CD14-positive monocyte (primary cell): ENCODE measurements around the gene MRPS35. TPM values are rescaled to one million over a fixed set of nuclear protein-coding genes. Genes with fewer than 3 reads are reported as not detected.

Experiments used
- DNase-seq, 3 donors: peaks; one replicate each; pipeline ENCODE4 v3.0.0-alpha.2; 2011 to 2022
- H2AFZ ChIP-seq: 2 replicates; pipeline ENCODE4 v1.6.0; 2012; ENCODE audit warnings: mild to moderate bottlenecking, low read depth, low read length, inconsistent platforms; ENCODE audit not compliant: insufficient read depth, poor library complexity, severe bottlenecking
- H3K27ac ChIP-seq, 2 donors: 1 replicate in 1 of 2; 2 replicates in 1 of 2; pipeline ENCODE4 v1.5.1; 2012 to 2013; ENCODE audit warnings: low read length in 2 of 2, control low read depth in 1 of 2, inconsistent platforms in 1 of 2, low read depth in 1 of 2, mild to moderate bottlenecking in 1 of 2
- H3K27me3 ChIP-seq, 2 donors: one replicate each; pipeline versions ENCODE4 v1.6.0 to v1.6.1; 2011 to 2013; ENCODE audit warnings: low read length in 2 of 2; ENCODE audit not compliant: control insufficient read depth in 2 of 2, insufficient read depth in 2 of 2
- H3K36me3 ChIP-seq, 2 donors: replicated peaks in 1 of 2; 1 replicate in 1 of 2; 2 replicates in 1 of 2; pipeline versions ENCODE4 v1.5.1 to v1.6.1; 2012 to 2013; ENCODE audit warnings: low read length in 2 of 2, control low read depth in 1 of 2, inconsistent platforms in 1 of 2, mild to moderate bottlenecking in 1 of 2; ENCODE audit not compliant: insufficient read depth in 2 of 2, control insufficient read depth in 1 of 2
- H3K4me1 ChIP-seq, 2 donors: 1 replicate in 1 of 2; 2 replicates in 1 of 2; pipeline versions ENCODE4 v1.5.1 to v1.6.1; 2012 to 2013; ENCODE audit warnings: low read length in 2 of 2, control low read depth in 1 of 2, inconsistent platforms in 1 of 2, mild to moderate bottlenecking in 1 of 2, moderate library complexity in 1 of 2; ENCODE audit not compliant: insufficient read depth in 2 of 2, control insufficient read depth in 1 of 2
- H3K4me2 ChIP-seq: replicated peaks from 2 replicates; pipeline ENCODE3; 2012; ENCODE audit warnings: low read length, moderate library complexity, mild to moderate bottlenecking; ENCODE audit not compliant: poor library complexity, severe bottlenecking; ENCODE audit errors: extremely low read depth
- H3K4me3 ChIP-seq, 3 experiments: fragments of 200-600 bp in 1 of 3; sonication (generic) in 1 of 3; replicated peaks in 1 of 3; 1 replicate in 2 of 3; 2 replicates in 1 of 3; pipeline ENCODE4 v1.5.1; 2011 to 2013; ENCODE audit warnings: low read length in 3 of 3, mild to moderate bottlenecking in 3 of 3, control low read depth in 2 of 3, low read depth in 2 of 3, inconsistent platforms in 1 of 3, moderate library complexity in 1 of 3
- H3K79me2 ChIP-seq: 2 replicates; pipeline ENCODE4 v1.6.0; 2012; ENCODE audit warnings: mild to moderate bottlenecking, control low read depth, inconsistent platforms, low read length, moderate library complexity; ENCODE audit not compliant: insufficient read depth
- H3K9ac ChIP-seq: 2 replicates; pipeline ENCODE4 v1.6.0; 2017; ENCODE audit warnings: low read length, mild to moderate bottlenecking; ENCODE audit not compliant: insufficient read depth, poor library complexity, severe bottlenecking
- H3K9me3 ChIP-seq, 2 donors: replicated peaks in 1 of 2; 1 replicate in 1 of 2; 2 replicates in 1 of 2; pipeline versions ENCODE4 v1.5.1 to v1.6.1; 2012 to 2013; ENCODE audit warnings: low read length in 2 of 2, control low read depth in 1 of 2; ENCODE audit not compliant: control insufficient read depth in 1 of 2, insufficient read depth in 1 of 2
- H4K20me1 ChIP-seq: 2 replicates; pipeline ENCODE4 v1.6.0; 2012; ENCODE audit warnings: mild to moderate bottlenecking, low read length, control low read depth, moderate library complexity; ENCODE audit not compliant: insufficient read depth
- H3K27ac Mint-ChIP-seq, 7 donors: one replicate each; pipeline ENCODE4 v1.8.0; 2020; ENCODE audit warnings: mild to moderate bottlenecking in 7 of 7, mixed read lengths in 7 of 7, moderate library complexity in 6 of 7, inconsistent platforms in 2 of 7
- H3K27me3 Mint-ChIP-seq, 3 donors: one replicate each; pipeline ENCODE4 v1.8.0; 2021 to 2022; ENCODE audit warnings: low read depth in 3 of 3, mild to moderate bottlenecking in 3 of 3, mixed read lengths in 3 of 3, moderate library complexity in 3 of 3, inconsistent platforms in 1 of 3
- H3K36me3 Mint-ChIP-seq, 2 donors: one replicate each; pipeline ENCODE4 v1.8.0; 2020; ENCODE audit warnings: mixed read lengths in 2 of 2, inconsistent platforms in 1 of 2, mild to moderate bottlenecking in 1 of 2
- H3K4me1 Mint-ChIP-seq: one replicate; pipeline ENCODE4 v1.8.0; 2020; ENCODE audit warnings: mild to moderate bottlenecking, mixed read lengths
- H3K4me3 Mint-ChIP-seq, 2 donors: one replicate each; pipeline ENCODE4 v1.8.0; 2020; ENCODE audit warnings: mild to moderate bottlenecking in 2 of 2, mixed read lengths in 2 of 2, moderate library complexity in 1 of 2
- H3K9me3 Mint-ChIP-seq, 7 donors: one replicate each; pipeline ENCODE4 v1.8.0; 2020 to 2022; ENCODE audit warnings: mixed read lengths in 7 of 7, mild to moderate bottlenecking in 6 of 7, moderate library complexity in 6 of 7, inconsistent platforms in 2 of 7
- CTCF ChIP-seq: fragments of 200-600 bp; IDR thresholded peaks from one replicate; pipeline ENCODE4 v1.8.0; 2022; ENCODE audit warnings: antibody characterized with exemption, mild to moderate bottlenecking
- WGBS: methylation state at CpG from one replicate; pipeline ENCODE4 v1.1.5; 2013; ENCODE audit warnings: missing lambda C conversion rate; ENCODE audit not compliant: insufficient coverage; 5-methylcytosine and 5-hydroxymethylcytosine counted together
- intact Hi-C, 2 donors: fragments of 100-400 bp; cut with micrococcal nuclease; formaldehyde crosslinking; loops; one replicate each; pipeline versions ENCODE4 v1.15.0 to v1.15.1; 2023
- polyA plus RNA-seq, 3 donors: library from polyadenylated mRNA; depleted of rRNA in 1 of 3; unstranded in 2 of 3; stranded (reverse) in 1 of 3; fragments of 300-500 nt in 2 of 3; fragments of >200 nt in 1 of 3; fragmentation: Illumina TruSeq in 2 of 3; gene quantifications; 1 replicate in 2 of 3; 2 replicates in 1 of 3; pipeline ENCODE4 v1.2.3, GENCODE V29; 2012 to 2021

MRPS35 gene
- polyA plus RNA-seq, 3 donors: 16.6 to 51.8 (median 46.1) TPM

DNA sequence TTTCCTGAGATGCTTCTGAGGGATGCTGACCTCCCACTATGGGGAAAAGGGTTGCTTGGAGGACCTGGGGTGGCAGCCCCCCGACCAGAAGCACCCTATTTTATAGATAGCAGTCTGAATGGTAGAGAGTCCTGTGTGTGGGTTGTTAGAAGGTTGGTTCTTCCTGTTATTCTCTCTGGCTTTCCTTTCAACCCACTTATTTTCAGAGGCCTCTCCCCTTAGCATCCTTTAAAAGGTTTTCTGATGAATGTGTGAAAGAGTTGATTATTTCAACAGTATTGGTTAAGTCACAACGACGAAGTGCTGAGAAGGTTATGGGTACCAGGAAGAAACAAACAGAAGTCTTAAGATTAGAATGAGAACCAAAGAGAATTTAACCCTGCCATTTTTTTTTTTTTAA, 90.2 kb downstream of the MRPS35 start:
- WGBS: no CpG with 5 or more reads among the region's 3 CpGs
- Mint-ChIP-seq H3K9me3 (peaks cover 0 to 3% (median 0%) of the 10 kb centered on the region in 7 donors), H3K27me3 (no peaks in the 10 kb centered on the region), H3K36me3 (peaks cover 33 to 40% of the 10 kb centered on the region in 2 donors), H3K4me3 (no peak overlapping the region), H3K27ac (no peak overlapping the region), H3K4me1 (peaks cover 5% of the 10 kb centered on the region)
- no peak overlapping the region for H3K4me3 ChIP-seq
- intact Hi-C loops: no loop called here
- H3K9me3 ChIP-seq: no peaks in the 10 kb centered on the region
- TF ChIP-seq CTCF: no peak
- H3K27ac ChIP-seq: no peak overlapping the region
- peaks cover 4% of the 10 kb centered on the region in 2 donors for H3K4me1 ChIP-seq
- no peaks in the 10 kb centered on the region for H4K20me1 ChIP-seq
- H3K9ac ChIP-seq: no peak overlapping the region
- no peaks in the 10 kb centered on the region for H3K27me3 ChIP-seq
- no peak for DNase-seq
- H3K36me3 ChIP-seq: peaks cover 22 to 50% of the 10 kb centered on the region in 2 donors
- no peak overlapping the region for H2AFZ ChIP-seq
- no peaks in the 10 kb centered on the region for H3K79me2 ChIP-seq
- no peak overlapping the region for H3K4me2 ChIP-seq

DNA sequence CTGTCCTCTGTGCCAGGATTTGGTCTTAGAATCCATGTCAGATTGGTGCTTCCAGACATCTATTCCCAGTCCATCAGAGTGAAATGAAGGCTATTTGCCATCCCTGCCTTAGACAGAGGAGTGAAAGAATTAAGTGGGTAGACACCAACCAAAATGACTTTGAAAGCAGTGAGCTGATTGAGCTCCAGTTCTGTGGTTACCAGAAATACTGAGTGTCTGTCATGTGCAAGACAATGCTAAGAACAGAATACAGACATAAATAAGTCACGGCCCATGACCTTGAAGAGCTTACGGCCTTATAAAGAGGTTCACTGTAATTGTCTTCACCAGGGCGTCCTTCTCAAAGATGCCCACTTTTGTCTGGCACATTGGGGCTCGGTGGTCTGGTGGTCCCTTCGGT, 91.0 kb downstream of the MRPS35 start:
- Histone ChIP-seq H3K4me1 (peaks cover 4% of the 10 kb centered on the region in 2 donors), H3K27me3 (no peaks in the 10 kb centered on the region), H4K20me1 (no peaks in the 10 kb centered on the region), H3K9me3 (no peaks in the 10 kb centered on the region), H3K4me3 (no peak overlapping the region), H3K36me3 (peaks cover 20 to 42% of the 10 kb centered on the region in 2 donors), H2AFZ (no peak overlapping the region), H3K9ac (no peak overlapping the region), H3K27ac (no peak overlapping the region), H3K79me2 (no peaks in the 10 kb centered on the region), H3K4me2 (no peak overlapping the region)
- intact Hi-C loops: no loop called here
- Mint-ChIP-seq H3K36me3 (peaks cover 30 to 32% of the 10 kb centered on the region in 2 donors), H3K27ac (no peak overlapping the region), H3K4me3 (no peak overlapping the region), H3K9me3 (peaks cover 0 to 3% (median 0%) of the 10 kb centered on the region in 7 donors), H3K4me1 (peaks cover 7% of the 10 kb centered on the region), H3K27me3 (no peaks in the 10 kb centered on the region)
- no peak for TF ChIP-seq CTCF
- WGBS: 94% methylated on average over 5 of the region's 5 CpGs
- DNase-seq: no peak
